ENCODE data around the gene UTP18. TPM values are rescaled to one million over a fixed set of nuclear protein-coding genes. Genes with fewer than 3 reads are reported as not detected.

Gene UTP18
- total and polyA plus RNA-seq, 2 donors (not counting 1 experiment from before 2014, with no cell fraction given): 13.2 to 34.2 TPM

- H3K4me1 ChIP-seq (ENCODE audit: control insufficient read depth in 2 of 2, insufficient read depth in 2 of 2, low read length in 2 of 2): peaks cover 26 to 36% of the 10 kb centered on the region in 2 donors
- peaks cover 93% of the 10 kb centered on the region for H3K79me2 ChIP-seq (ENCODE audit: control insufficient read depth, insufficient read depth, low read length)
- H3K27ac Mint-ChIP-seq: peak within 1 kb of the TSS; percentile 99
- CTCF ChIA-PET: no interaction called here
- H3K36me3 ChIP-seq (replicated peaks in 1 of 2; ENCODE audit: control extremely low read depth in 1 of 2, control insufficient read depth in 1 of 2, extremely low read depth in 1 of 2, insufficient read depth in 2 of 2, low read length in 1 of 2): peaks cover 0 to 24% of the 10 kb centered on the region in 2 experiments
- H2AFZ ChIP-seq (ENCODE audit: insufficient read depth, low read depth, low read length, poor library complexity, severe bottlenecking): peak within 1 kb of the TSS; percentile 94
- peaks cover 89% of the 10 kb centered on the region for H4K20me1 ChIP-seq (ENCODE audit: control insufficient read depth, insufficient read depth, low read length, poor library complexity, severe bottlenecking)
- POLR2A ChIA-PET: interaction anchor here (0.6 to 1.8 kb wide), 2 partner anchors 32 to 393 kb away, joined by 5 to 10 read pairs; partner anchors contain the start of gene TOB1
- no peak for DNase-seq
- no peaks in the 10 kb centered on the region for H3K27me3 Mint-ChIP-seq
- peak within 1 kb of the TSS; percentile 96 to 98 for H3K27ac ChIP-seq (ENCODE audit: low read length in 2 of 2)
- peaks cover 55% of the 10 kb centered on the region for H3K4me1 Mint-ChIP-seq
- under 1% methylated on average over 35 of the region's 42 CpGs for WGBS (ENCODE audit: insufficient coverage)
- intact Hi-C loops (cut with micrococcal nuclease): loop anchor here (1.0 to 2.0 kb wide), 6 partner anchors 21 to 393 kb away; partner anchors contain the start of genes NME1, NME2, SPAG9 and TOB1
- peak within 1 kb of the TSS; percentile 89 for H3K4me2 ChIP-seq (replicated peaks; ENCODE audit: low read depth, low read length, poor library complexity, severe bottlenecking)
- H3K9ac ChIP-seq (ENCODE audit: low read length): peak within 1 kb of the TSS; percentile 84
- peak within 1 kb of the TSS; percentile 86 to 97 (median 92) for H3K4me3 ChIP-seq (ENCODE audit: control extremely low read depth in 1 of 5, extremely low read depth in 1 of 5, insufficient read depth in 1 of 5, low read depth in 2 of 5, low read length in 4 of 5)
- no peak for TF ChIP-seq CTCF (IDR thresholded peaks at IDR 0.05)
- no peaks in the 10 kb centered on the region for H3K9me3 Mint-ChIP-seq (ENCODE audit: insufficient read depth)
- peak within 1 kb of the TSS; percentile 98 for H3K4me3 Mint-ChIP-seq
- no peaks in the 10 kb centered on the region for H3K27me3 ChIP-seq (replicated peaks in 1 of 4; ENCODE audit: control extremely low read depth in 1 of 4, control insufficient read depth in 3 of 4, insufficient read depth in 4 of 4, low read length in 3 of 4)
- peak; percentile 85 for ATAC-seq (ENCODE audit: low read depth)
- H3K9me3 ChIP-seq (ENCODE audit: control extremely low read depth in 1 of 3, control insufficient read depth in 2 of 3, insufficient read depth in 1 of 3, low read length in 2 of 3): no peaks in the 10 kb centered on the region
Measured at GRCh38 chr17:51259564-51260236, 646 bp upstream of the UTP18 start, which contains the start of gene MBTD1. Gene MBTD1 (minus strand): TSS chr17:51260049. CDS start chr17:51225161, 34,888 bp downstream.
